ENCODE measurements around the gene ANTXR1. TPM values are rescaled to one million over a fixed set of nuclear protein-coding genes. Genes with fewer than 3 reads are reported as not detected.

The ANTXR1 gene
- polyA plus RNA-seq, 1 donor (not counting 4 experiments of a cell fraction or from before 2014, with no cell fraction given) = 20.4 TPM

GRCh38 chr2:69180227-69180626, 167.2 kb downstream of the ANTXR1 start:
- Histone ChIP-seq H3K27me3 (ENCODE audit: control insufficient read depth, extremely low read depth, insufficient read depth, low read length) (no peaks in the 10 kb centered on the region), H3K27ac (ENCODE audit: control insufficient read depth, insufficient read depth, low read length) (no peak overlapping the region), H3K4me3 (ENCODE audit: control insufficient read depth in 2 of 3, extremely low read depth in 1 of 3, insufficient read depth in 2 of 3, low read depth in 1 of 3, low read length in 3 of 3) (no peak overlapping the region), H3K9me3 (ENCODE audit: control insufficient read depth, low read depth, low read length) (no peaks in the 10 kb centered on the region), H3K4me1 (ENCODE audit: control insufficient read depth, extremely low read depth, insufficient read depth, low read length) (peaks cover 39% of the 10 kb centered on the region), H4K20me1 (ENCODE audit: control insufficient read depth, extremely low read depth, insufficient read depth, low read length) (no peaks in the 10 kb centered on the region), H3K36me3 (ENCODE audit: control insufficient read depth in 2 of 2, extremely low read depth in 1 of 2, insufficient read depth in 2 of 2, low read length in 2 of 2) (peaks cover 3% of the 10 kb centered on the region in 2 experiments), H3K9ac (ENCODE audit: control insufficient read depth, extremely low read depth, insufficient read depth, low read length) (no peak overlapping the region), H3K9me1 (ENCODE audit: control insufficient read depth, extremely low read depth, insufficient read depth, low read length) (peaks cover 2% of the 10 kb centered on the region), H3K79me2 (ENCODE audit: control insufficient read depth, insufficient read depth, low read length) (no peaks in the 10 kb centered on the region), H3K4me2 (ENCODE audit: control insufficient read depth, extremely low read depth, insufficient read depth, low read depth, low read length) (no peak overlapping the region), H2AFZ (ENCODE audit: control insufficient read depth, low read length) (no peak overlapping the region)
- no peak for DNase-seq (ENCODE audit: low read depth, low spot score)
- TF ChIP-seq CTCF (optimal IDR thresholded peaks at IDR 0.05 in 1 of 3, IDR thresholded peaks at IDR 0.05 in 1 of 3, conservative IDR thresholded peaks at IDR 0.05 in 1 of 3; ENCODE audit: extremely low read depth in 1 of 3, insufficient read depth in 2 of 3, low read length in 3 of 3) (no peak), EZH2 (IDR thresholded peaks at IDR 0.05; ENCODE audit: low read length) (no peak)
- no peak for FAIRE-seq
- dilution Hi-C loops (cut with MboI; ENCODE audit: extremely low pct_ligation_motif_present, low sequenced_read_pairs) = no loop called here

GRCh38 chr2:69180974-69181373, 168.0 kb downstream of the ANTXR1 start:
- no peak overlapping the region for H3K27ac ChIP-seq (ENCODE audit: control insufficient read depth, insufficient read depth, low read length)
- H2AFZ ChIP-seq (ENCODE audit: control insufficient read depth, low read length) = peak overlapping the region; percentile 28
- peaks cover 44% of the 10 kb centered on the region for H3K4me1 ChIP-seq (ENCODE audit: control insufficient read depth, extremely low read depth, insufficient read depth, low read length)
- TF ChIP-seq CTCF (optimal IDR thresholded peaks at IDR 0.05 in 1 of 3, IDR thresholded peaks at IDR 0.05 in 1 of 3, conservative IDR thresholded peaks at IDR 0.05 in 1 of 3; ENCODE audit: extremely low read depth in 1 of 3, insufficient read depth in 2 of 3, low read length in 3 of 3) = no peak
- TF ChIP-seq EZH2 (IDR thresholded peaks at IDR 0.05; ENCODE audit: low read length) = no peak
- FAIRE-seq (peak; percentile 5), DNase-seq (ENCODE audit: low read depth, low spot score) (no peak)
- dilution Hi-C loops (cut with MboI; ENCODE audit: extremely low pct_ligation_motif_present, low sequenced_read_pairs) = no loop called here
- H3K36me3 ChIP-seq (ENCODE audit: control insufficient read depth in 2 of 2, extremely low read depth in 1 of 2, insufficient read depth in 2 of 2, low read length in 2 of 2) = peaks cover 3% of the 10 kb centered on the region in 2 experiments
- no peaks in the 10 kb centered on the region for H3K27me3 ChIP-seq (ENCODE audit: control insufficient read depth, extremely low read depth, insufficient read depth, low read length)
- H3K9me1 ChIP-seq (ENCODE audit: control insufficient read depth, extremely low read depth, insufficient read depth, low read length) = peaks cover 2% of the 10 kb centered on the region
- H3K4me3 ChIP-seq (ENCODE audit: control insufficient read depth in 2 of 3, extremely low read depth in 1 of 3, insufficient read depth in 2 of 3, low read depth in 1 of 3, low read length in 3 of 3) = no peak overlapping the region
- H4K20me1 ChIP-seq (ENCODE audit: control insufficient read depth, extremely low read depth, insufficient read depth, low read length) = no peaks in the 10 kb centered on the region
- peak overlapping the region; percentile 66 for H3K4me2 ChIP-seq (ENCODE audit: control insufficient read depth, extremely low read depth, insufficient read depth, low read depth, low read length)
- H3K9me3 ChIP-seq (ENCODE audit: control insufficient read depth, low read depth, low read length) = no peaks in the 10 kb centered on the region
- no peaks in the 10 kb centered on the region for H3K79me2 ChIP-seq (ENCODE audit: control insufficient read depth, insufficient read depth, low read length)
- H3K9ac ChIP-seq (ENCODE audit: control insufficient read depth, extremely low read depth, insufficient read depth, low read length) = no peak overlapping the region

All from keratinocyte (primary cell).